ENCODE measurements around the gene DCLK2.

Gene DCLK2

DNA sequence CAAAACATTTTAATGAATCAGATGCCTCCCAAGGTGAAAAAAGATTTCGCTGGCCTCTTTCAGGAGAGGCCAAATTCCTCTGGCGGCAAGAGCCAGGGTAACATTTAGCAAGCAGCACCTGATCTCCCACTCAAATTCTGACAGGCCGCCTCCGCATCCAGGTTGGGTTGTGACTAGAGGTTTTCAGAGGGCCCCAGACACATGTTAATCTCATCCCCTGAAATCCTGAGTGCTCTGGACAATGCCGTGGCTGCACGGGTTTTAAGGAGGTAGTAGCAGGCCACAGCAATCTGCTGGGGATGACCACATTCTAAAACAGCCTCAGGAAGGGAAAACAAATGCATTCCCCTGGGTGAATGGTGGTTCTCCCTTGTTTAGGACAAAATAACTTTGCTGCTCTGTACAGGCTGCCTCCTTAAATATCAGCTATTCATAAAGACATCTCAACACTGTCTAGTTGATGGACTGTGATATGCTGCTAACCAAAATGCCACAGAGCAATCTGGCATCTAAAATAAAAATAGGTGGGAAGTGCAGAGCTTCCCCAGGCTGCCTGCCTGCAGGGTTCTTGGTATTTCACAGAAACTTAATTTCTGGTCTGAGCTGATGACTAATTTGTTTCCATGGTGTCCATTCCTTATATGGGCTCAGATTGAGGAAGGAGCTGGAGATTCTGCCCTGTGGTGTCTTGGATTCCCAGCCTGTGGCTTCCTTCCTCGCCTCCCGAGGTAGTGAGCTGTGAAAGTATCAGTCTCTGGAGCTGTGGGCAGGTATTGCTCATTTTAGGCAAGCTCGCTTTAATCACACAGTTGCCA, 202.0 kb downstream of the DCLK2 start:
- DNase-seq, result no peak

DNA sequence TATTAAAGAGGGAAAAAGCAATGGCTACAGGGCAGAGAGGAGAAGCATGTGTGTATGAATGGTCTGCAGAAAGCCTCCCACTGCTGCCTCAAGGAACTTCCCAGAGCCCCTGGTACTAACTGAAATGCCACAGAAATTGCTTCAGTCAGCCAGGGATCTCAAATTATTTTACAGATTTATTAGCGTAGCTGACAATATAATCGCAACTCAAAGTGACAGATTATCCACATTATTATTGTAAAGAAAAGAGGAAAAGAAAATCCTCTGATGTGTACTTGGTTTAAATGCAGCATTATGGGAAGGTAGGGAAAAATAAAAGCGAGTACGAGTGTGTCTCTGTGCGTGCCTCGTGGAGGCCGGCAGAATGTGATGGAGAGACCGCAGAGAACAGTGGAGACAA, 202.7 kb downstream of the DCLK2 start:
- no peak for DNase-seq

DNA sequence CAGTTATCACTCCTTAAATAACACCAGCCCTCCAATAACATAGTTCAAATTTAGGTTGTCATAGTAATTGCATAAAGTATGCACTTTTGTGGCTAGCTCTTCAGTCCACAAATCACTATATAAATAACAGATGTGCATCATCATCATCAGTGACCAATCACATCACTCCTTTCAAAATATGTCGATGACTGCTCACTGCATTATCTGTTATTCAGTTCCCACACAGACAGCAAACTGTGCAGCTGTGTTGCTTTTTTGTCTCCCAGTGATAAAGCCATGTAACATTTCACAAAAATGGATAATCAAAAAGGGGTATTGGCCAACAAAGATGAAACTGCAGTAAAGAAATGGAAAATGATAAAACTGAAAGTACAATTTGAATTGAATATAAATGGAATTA, 205.4 kb downstream of the DCLK2 start:
- no peak for DNase-seq

DNA sequence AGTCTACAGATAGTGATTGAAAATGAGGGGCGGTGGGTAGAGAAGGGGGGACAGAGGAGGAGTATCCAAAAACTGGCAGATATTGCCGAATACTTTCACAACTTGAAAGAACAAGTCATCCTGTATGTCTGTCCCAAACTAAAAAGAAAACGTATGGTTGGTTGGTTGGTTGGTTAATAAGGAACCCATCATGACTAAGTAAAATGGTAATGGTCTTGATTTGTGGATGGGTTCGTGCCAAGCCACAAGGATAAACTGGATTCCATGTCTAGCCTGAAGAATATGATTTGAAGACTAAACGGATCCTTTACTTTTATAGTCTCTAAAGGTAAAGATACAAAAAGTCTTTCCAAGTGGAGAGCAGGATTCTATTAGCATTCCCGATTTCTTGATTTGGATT, 208.4 kb downstream of the DCLK2 start:
- DNase-seq, result no peak

DNA sequence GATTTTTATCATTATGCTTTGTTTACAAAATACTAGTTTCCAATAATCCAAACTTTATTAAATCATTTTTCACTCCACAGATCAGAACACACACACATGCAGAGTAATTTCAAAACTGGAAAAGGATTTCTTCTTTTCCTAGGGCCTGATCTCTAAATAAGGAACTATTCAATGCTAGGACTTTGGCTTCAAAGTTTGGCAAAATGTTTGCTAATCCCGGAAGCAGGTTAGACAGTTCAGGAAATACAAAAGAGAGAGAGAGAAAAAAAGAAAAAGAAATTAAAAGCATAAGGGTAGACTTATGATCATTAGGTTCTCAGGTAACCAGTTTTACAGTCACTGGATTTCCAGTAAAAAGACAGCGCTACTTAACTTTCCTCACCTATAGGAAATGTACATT, 211.0 kb downstream of the DCLK2 start:
- DNase-seq, result no peak

DNA sequence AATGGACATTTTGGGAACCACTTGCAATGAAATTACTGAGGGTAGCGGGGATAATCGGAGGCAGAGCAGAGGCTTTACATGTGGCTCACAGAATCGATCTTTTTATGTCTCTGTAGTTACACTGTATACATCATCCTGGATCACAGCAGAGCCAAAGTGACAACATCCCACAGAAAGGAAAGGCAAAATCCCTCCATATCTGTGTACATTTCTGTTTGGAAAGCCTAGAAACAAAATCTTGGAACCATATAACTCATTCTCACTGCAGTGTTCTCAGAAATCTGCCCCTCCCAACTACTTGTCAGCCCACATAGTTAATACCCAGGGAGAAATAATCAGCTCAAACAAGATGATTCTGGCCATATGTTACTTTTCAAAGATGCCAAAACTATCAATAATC, 211.6 kb downstream of the DCLK2 start:
- no peak for DNase-seq

DNA sequence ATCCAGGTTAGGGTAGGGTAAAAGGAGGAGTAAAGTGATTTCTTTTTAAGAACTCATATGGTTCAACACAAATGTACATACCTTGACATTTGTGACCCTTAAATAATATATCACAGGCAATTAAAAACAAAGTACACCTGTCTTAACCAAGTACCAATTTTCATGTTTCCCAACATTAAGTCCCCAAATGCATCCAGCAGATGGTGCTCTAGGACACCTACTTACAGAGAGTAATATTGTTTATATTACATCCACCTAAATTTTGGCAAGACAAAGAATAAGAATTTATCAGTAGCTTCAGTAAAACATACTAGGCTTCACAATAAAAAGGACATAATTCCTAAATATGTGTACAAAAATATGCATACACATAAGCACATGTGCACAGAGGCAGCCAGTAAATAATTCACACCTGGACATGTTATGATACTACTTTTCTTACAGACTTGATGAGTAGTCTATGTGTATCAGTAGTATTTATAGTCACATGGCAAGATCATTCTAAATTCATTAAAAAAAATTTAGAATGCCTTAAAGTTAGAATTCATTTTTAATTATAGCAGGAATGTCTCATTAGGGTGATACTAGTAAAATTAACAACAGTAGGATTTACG, 219.7 kb downstream of the DCLK2 start:
- DNase-seq, result peak; percentile 26 to 30

DNA sequence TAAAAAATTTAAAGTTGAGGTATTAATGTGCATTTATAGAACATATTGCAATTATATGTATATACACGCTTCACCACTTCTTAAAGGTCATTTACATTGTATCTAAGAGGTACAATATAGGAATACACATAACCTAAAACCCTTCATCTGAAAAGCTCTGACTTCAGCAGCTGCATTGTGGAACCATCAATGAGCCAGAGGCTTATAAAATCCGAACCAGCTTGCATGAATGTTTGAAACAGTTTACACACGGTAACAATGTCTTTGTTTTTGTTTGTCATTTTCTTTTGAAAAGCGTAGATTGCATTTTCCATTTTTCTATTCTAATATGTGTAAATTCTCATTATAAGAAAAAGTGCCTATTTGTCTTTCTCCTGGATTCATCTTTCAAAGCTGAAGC, 221.6 kb downstream of the DCLK2 start:
- no peak for DNase-seq

DNA sequence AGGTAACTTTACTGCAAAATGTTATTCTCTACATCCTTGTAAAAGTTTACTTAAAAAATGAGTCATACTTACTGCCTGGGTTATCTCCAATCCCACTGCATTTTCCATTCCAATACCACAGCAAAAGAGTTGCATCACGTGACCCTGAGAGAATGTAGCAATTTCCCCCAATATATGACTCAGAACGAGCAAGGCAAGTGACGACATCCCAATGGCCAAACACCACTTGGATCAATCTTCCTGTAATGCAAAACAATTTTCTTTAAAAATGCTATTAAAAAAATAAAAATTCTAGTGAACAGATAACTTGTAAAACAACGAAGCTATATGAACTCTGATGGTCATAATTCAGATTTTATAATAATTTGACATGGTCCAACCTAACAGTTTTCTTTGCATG, 224.3 kb downstream of the DCLK2 start:
- DNase-seq, result peak in 1 of 2 experiments; percentile 42

DNA sequence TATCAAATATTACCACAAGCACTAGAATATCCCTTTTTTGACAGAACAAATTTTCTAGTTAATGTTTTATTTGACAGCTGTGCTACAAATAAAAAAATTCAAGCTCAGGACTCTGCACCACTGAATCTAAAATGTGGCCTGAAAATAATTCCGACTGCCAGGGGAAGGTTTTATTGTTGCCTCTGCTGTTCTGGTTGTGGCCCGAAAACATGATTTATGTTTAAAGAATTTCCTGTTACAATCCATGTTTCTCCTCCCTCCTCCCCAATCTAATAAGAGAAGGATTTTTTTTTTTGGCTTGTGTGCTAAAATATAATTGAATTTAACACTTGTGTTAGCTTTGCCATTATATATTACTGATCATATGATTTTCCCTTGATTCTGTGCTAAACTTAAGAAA, 227.8 kb downstream of the DCLK2 start:
- no peak for DNase-seq

DNA sequence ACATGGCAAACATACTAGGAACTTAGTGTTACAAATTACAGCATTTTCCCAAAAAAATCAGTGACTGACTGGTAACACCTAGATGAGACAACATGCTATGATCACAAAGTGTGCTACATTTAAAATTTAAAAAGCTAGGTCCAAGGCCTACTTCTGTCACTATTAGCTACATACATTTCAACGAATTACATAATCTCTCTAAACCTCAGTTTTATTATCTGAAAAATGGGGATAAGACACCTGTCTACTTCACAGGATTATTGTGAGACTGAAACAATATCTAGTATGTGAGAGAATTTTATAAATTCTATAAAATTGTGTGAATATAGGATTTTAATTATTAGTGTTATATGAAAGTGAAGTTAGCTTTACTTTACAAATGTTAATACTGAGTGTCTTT, 228.5 kb downstream of the DCLK2 start:
- DNase-seq, result no peak

Data from activated T-cell treated with anti-CD3 and anti-CD28 coated beads, Interleukin-2, amount 50 U/mL, for 48 hours (primary cell).